Fibroblast of pulmonary artery (primary cell): ENCODE measurements around the gene PRELID3B.

Source experiments
- DNase-seq: peaks from one replicate; pipeline ENCODE4 v3.0.0-alpha.2; 2010; ENCODE audit warnings: low read depth
- H3K4me3 ChIP-seq: replicated peaks from 2 replicates; pipeline ENCODE4 v1.5.1; 2011; ENCODE audit warnings: low read depth, mild to moderate bottlenecking, control low read depth, low read length, moderate library complexity
- TF ChIP-seq, protein P1 (sequence below): IDR thresholded peaks from 2 replicates; pipeline ENCODE4 v1.5.1; 2011; ENCODE audit warnings: mild to moderate bottlenecking, control low read depth, low read length, inconsistent platforms; ENCODE audit errors: missing control alignments

PRELID3B gene

DNA sequence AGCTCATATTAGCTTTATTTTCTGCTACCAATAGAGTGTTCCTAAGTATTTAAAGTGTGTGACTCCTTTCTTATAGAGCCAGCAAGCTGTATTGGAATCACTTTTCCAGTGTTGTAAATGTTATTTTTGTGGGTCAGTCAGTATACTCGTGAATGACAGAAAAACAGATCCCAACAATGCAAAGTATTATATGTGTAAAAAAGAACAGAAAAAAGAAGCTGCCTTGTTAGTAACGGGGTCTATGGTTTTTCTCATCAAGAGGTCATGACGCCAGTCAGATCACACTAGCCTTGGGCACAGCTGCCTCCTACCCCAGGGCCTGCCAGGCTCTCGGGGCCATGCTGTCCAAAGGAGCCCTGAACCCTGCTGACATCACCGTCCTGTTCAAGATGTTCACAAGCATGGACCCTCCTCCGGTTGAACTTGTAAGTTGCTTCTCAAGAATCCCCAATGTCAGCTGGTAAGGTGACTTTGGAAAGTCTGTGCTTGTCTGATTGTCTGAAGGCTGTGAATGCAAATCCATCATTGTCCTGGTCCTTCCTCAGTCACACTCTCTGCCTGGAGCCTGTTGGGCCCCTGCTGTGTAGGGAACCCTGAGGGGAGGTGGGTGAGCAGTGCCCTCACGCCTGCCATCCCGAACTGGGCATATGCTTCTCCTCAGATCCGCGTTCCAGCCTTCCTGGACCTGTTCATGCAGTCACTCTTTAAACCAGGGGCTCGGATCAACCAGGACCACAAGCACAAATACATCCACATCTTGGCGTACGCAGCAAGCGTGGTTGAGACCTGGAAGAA, 51.7 kb downstream of the PRELID3B start:
- DNase-seq, result no peak
- TF ChIP-seq, protein P1, sequence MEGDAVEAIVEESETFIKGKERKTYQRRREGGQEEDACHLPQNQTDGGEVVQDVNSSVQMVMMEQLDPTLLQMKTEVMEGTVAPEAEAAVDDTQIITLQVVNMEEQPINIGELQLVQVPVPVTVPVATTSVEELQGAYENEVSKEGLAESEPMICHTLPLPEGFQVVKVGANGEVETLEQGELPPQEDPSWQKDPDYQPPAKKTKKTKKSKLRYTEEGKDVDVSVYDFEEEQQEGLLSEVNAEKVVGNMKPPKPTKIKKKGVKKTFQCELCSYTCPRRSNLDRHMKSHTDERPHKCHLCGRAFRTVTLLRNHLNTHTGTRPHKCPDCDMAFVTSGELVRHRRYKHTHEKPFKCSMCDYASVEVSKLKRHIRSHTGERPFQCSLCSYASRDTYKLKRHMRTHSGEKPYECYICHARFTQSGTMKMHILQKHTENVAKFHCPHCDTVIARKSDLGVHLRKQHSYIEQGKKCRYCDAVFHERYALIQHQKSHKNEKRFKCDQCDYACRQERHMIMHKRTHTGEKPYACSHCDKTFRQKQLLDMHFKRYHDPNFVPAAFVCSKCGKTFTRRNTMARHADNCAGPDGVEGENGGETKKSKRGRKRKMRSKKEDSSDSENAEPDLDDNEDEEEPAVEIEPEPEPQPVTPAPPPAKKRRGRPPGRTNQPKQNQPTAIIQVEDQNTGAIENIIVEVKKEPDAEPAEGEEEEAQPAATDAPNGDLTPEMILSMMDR, result no peak
- H3K4me3 ChIP-seq, result no peak overlapping the region

DNA sequence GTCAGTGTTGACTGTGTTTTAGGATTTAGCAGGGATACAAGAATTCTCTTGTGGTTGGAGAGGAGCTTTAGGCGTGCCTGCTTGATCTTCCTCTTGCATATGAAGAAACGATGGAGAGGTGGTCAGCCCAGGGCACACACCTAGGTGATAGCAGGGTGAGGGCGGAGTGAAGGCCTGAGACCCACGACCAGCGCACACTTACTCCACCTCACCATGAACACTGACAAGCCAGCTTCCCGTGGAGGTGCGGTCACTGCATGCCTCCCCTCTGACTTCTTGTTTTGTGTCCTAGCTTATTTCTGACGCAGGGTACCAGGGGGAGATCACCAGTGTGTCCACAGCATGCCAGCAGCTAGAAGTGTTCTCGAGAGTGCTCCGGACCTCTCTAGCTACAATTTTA, 53.4 kb downstream of the PRELID3B start:
- TF ChIP-seq, protein P1, result no peak
- no peak for DNase-seq
- no peak overlapping the region for H3K4me3 ChIP-seq

DNA sequence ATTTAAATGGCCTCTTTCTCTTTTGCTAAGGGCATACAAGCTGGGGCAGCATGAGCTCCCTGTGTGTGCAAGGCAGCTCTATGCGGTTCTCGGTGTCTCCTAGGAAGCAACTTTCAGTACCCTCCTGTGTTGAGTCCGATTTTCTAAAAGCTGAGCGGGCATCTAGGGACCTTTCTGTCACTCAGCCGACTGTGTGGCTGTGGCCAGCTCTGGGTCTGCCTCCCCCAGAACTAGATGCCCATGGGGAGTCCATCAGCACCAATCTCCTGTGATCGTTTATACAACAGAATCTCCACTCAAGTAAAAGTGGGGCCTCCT, 54.1 kb downstream of the PRELID3B start:
- DNase-seq, result no peak
- no peak overlapping the region for H3K4me3 ChIP-seq
- TF ChIP-seq, protein P1, result no peak

DNA sequence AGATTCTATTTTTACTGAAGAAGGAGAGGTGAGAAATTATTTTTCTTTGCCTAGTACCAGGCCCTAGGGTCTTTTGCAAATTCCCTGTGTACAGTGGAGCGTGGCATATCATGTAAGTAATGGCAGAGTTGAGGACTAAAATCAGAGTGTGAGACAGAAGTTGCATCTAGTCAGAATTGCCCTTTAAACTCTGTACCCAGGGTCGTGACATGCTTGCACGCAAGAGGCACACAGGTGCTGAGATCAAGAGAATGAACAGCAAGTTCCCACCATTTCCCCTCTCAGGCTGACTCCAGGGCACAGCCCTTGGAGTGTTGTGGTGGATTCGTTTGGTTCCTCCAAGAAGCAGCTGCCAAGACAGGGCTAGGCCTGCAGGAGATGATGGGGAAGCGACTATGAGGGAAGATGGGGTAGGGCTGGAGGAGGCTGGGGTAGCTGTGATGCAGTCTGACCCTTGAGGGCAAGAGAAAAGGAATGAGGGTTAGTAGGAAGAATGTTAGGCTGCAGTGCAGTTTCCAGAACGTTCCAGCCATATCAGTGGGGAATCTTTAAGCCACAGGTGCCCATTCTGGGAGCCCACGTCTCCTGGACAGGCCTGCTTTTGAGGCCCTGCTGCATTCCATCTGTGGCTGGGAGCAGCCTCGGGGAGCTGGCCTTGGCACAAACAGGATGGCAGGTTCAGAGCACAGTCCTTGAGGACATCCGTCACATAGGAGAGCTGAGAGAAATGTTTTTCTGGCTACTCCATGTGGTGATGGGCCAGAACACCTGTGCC, 54.6 kb downstream of the PRELID3B start:
- no peak overlapping the region for H3K4me3 ChIP-seq
- TF ChIP-seq, protein P1, result no peak
- DNase-seq, result no peak

DNA sequence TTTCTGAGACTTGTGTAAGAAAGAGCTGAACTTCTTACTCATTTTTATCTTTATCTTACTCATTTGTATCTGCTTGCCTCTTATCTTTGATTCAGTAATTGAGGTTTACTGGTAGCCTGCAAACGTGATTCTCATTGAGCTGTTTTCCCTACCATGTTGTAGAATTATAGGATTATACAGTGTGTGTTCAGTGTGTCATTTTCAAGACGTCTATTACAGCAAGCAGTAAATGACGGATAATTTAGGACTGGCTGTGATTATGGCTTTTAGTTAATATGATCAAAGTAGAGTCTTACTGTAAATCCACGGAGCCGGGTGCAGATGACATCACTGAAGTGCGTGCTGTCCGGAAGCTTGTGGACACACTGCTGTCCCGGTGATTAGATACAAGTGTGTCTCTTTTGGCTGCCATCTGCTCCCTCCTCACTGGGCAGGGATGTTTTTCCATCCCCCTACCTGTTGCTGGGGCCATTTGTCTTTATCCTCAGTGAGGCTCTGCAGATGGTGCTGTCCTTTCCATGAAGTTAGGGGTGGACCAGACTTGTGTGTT, 55.5 kb downstream of the PRELID3B start:
- no peak for DNase-seq
- no peak overlapping the region for H3K4me3 ChIP-seq
- TF ChIP-seq, protein P1, result no peak

DNA sequence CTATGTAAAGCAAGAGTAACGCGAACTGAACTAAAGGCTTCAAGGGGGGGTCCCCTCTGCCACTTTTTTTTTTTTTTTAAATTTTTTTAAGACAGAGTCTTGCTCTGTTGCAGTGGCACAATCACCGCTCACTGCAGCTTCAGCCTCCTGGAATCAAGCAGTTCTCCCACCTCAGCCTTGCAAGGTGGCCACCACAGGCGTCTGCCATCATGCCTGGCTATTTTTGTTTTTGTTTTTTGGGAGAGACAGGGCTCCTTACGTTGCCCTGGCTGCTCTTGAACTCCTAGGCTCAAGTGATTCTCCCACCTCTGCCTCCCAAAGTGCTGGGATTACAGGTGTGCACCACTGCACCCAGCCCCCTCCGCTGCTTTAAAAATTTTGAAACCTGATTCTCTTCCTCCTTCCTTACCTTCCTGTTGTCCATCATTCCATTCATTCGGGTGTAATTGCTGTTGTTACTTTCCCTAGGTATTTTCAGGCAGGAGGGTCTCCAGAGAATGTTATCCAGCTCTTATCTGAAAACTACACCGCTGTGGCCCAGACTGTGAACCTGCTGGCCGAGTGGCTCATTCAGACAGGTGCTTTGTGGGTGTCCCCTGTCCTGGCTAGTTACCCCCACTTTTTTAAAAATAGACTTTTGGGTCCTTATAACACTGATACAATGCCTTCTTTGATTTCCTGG, 56.2 kb downstream of the PRELID3B start:
- TF ChIP-seq, protein P1, result no peak
- DNase-seq, result no peak
- no peak overlapping the region for H3K4me3 ChIP-seq
